GM19455 (cell line): ENCODE data around the gene LAMTOR1.

ENCODE experiments used
- ATAC-seq: cut with Tn5 transposase; IDR thresholded peaks from one replicate; pipeline ENCODE4 v1.9.1; 2021; ENCODE audit not compliant: unreplicated experiment

The LAMTOR1 gene

GRCh38 chr11:72120930-72121329 is 17.8 kb upstream of the LAMTOR1 start:
- no peak for ATAC-seq

- no peak for ATAC-seq
Measured at GRCh38 chr11:72119198-72119597, 16.1 kb upstream of the LAMTOR1 start.

GRCh38 chr11:72116019-72116755 is 13.1 kb upstream of the LAMTOR1 start:
- no peak for ATAC-seq

- no peak for ATAC-seq
Measured at GRCh38 chr11:72114570-72114969, 11.5 kb upstream of the LAMTOR1 start.

GRCh38 chr11:72112978-72113808 is 10.1 kb upstream of the LAMTOR1 start:
- peak; percentile 1 for ATAC-seq

- ATAC-seq = peak; percentile 85
Measured at GRCh38 chr11:72112143-72112977, 9.3 kb upstream of the LAMTOR1 start, which contains the start of gene ANAPC15. Gene ANAPC15 (minus strand): TSS chr11:72112695. CDS start chr11:72111276, 1,419 bp downstream.

- ATAC-seq = peak; percentile 2
Measured at GRCh38 chr11:72111300-72112142, 8.4 kb upstream of the LAMTOR1 start.

- ATAC-seq = no peak
Measured at GRCh38 chr11:72105888-72106287, 2.8 kb upstream of the LAMTOR1 start, which contains the start of gene TOMT. Gene TOMT (plus strand): TSS chr11:72105924. CDS start chr11:72105952, 28 bp downstream.

- ATAC-seq = no peak
Measured at GRCh38 chr11:72103754-72104167, 664 bp upstream of the LAMTOR1 start.

GRCh38 chr11:72102631-72102945 is 509 bp downstream of the LAMTOR1 start:
- no peak for ATAC-seq

GRCh38 chr11:72102162-72102561 is 935 bp downstream of the LAMTOR1 start:
- no peak for ATAC-seq

- no peak for ATAC-seq
Measured at GRCh38 chr11:72100462-72100861, 2.6 kb downstream of the LAMTOR1 start.

- no peak for ATAC-seq
Measured at GRCh38 chr11:72100009-72100408, 3.1 kb downstream of the LAMTOR1 start.

GRCh38 chr11:72098741-72099140 is 4.4 kb downstream of the LAMTOR1 start:
- ATAC-seq = no peak

- ATAC-seq = no peak
Measured at GRCh38 chr11:72091292-72091691, 11.8 kb downstream of the LAMTOR1 start.

- no peak for ATAC-seq
Measured at GRCh38 chr11:72088076-72088808, 14.9 kb downstream of the LAMTOR1 start.

- ATAC-seq = no peak
Measured at GRCh38 chr11:72085621-72086351, 17.3 kb downstream of the LAMTOR1 start.

GRCh38 chr11:72084965-72085364 is 18.1 kb downstream of the LAMTOR1 start:
- no peak for ATAC-seq

GRCh38 chr11:72084076-72084475 is 19.0 kb downstream of the LAMTOR1 start:
- no peak for ATAC-seq
